Epithelial cell of proximal tubule (primary cell): ENCODE data around the gene SHLD1. TPM values are rescaled to one million over a fixed set of nuclear protein-coding genes. Genes with fewer than 3 reads are reported as not detected.

Experiments used
- DNase-seq: peaks from one replicate; pipeline ENCODE4 v3.0.0-alpha.2; 2011; ENCODE audit warnings: low read depth
- H3K4me3 ChIP-seq: 2 replicates; pipeline ENCODE4 v1.5.1; 2011; ENCODE audit warnings: low read depth, mild to moderate bottlenecking, low read length
- CTCF ChIP-seq: conservative IDR thresholded peaks from 2 replicates; pipeline ENCODE4 v1.5.1; 2012; ENCODE audit warnings: low read depth, mild to moderate bottlenecking, low read length
- total RNA-seq: library from RNA; depleted of rRNA; stranded (reverse); fragments of >200 nt; gene quantifications from 2 replicates; pipeline ENCODE4 v1.2.3, GENCODE V29; 2015

Gene SHLD1
- total RNA-seq, 1 donor from 2014 or later = 1.3 TPM

- no peak for DNase-seq
- no peak overlapping the region for H3K4me3 ChIP-seq
- TF ChIP-seq CTCF = no peak
These were observed 23.1 kb upstream of the SHLD1 start for GRCh38 chr20:5727018-5727515.

- DNase-seq = no peak
- TF ChIP-seq CTCF = no peak
- H3K4me3 ChIP-seq = no peak overlapping the region
These were observed 20.9 kb upstream of the SHLD1 start for GRCh38 chr20:5729348-5729747.

- no peak overlapping the region for H3K4me3 ChIP-seq
- no peak for DNase-seq
- no peak for TF ChIP-seq CTCF
These were observed 20.1 kb upstream of the SHLD1 start for GRCh38 chr20:5730131-5730530.

- H3K4me3 ChIP-seq = no peak overlapping the region
- no peak for TF ChIP-seq CTCF
- no peak for DNase-seq
These were observed 18.3 kb upstream of the SHLD1 start for GRCh38 chr20:5731753-5732366.

- DNase-seq = no peak
- H3K4me3 ChIP-seq = no peak overlapping the region
- TF ChIP-seq CTCF = no peak
These were observed 15.6 kb upstream of the SHLD1 start for GRCh38 chr20:5734602-5735001.

GRCh38 chr20:5735845-5736510, 14.2 kb upstream of the SHLD1 start:
- no peak for TF ChIP-seq CTCF
- no peak for DNase-seq
- no peak overlapping the region for H3K4me3 ChIP-seq

- H3K4me3 ChIP-seq = no peak overlapping the region
- no peak for TF ChIP-seq CTCF
- DNase-seq = no peak
These were observed 12.6 kb upstream of the SHLD1 start for GRCh38 chr20:5737619-5737953.
